Measurements from ENCODE around the gene VMAC. TPM values are rescaled to one million over a fixed set of nuclear protein-coding genes. Genes with fewer than 3 reads are reported as not detected.
A peak's percentile ranks its signal among the peaks of the same experiment; 100 is the strongest.

Gene VMAC
- polyA plus RNA-seq, 4 donors, result 1.1 to 8.8 (median 2.7) TPM

GRCh38 chr19:5943623-5944022 is 39.0 kb downstream of the VMAC start:
- Histone ChIP-seq H3K27ac (ENCODE audit: low read depth in 1 of 3, low read length in 2 of 3) (peak overlapping the region in 2 of 3 donors; percentile 33), H3K27me3 (ENCODE audit: control insufficient read depth in 3 of 3, insufficient read depth in 3 of 3, low read length in 3 of 3) (no peaks in the 10 kb centered on the region), H3K4me3 (ENCODE audit: low read depth in 1 of 3, low read length in 3 of 3) (no peak overlapping the region), H3K4me1 (ENCODE audit: control insufficient read depth in 3 of 3, insufficient read depth in 2 of 3, low read depth in 1 of 3, low read length in 2 of 3) (peaks cover 0 to 12% (median 3%) of the 10 kb centered on the region in 3 donors), H3K9me3 (ENCODE audit: control insufficient read depth in 2 of 2, insufficient read depth in 1 of 2, low read depth in 1 of 2, low read length in 1 of 2) (no peaks in the 10 kb centered on the region), H3K36me3 (ENCODE audit: control insufficient read depth in 3 of 3, insufficient read depth in 2 of 3, low read depth in 1 of 3, low read length in 3 of 3) (peaks cover 0 to 88% (median 12%) of the 10 kb centered on the region in 3 donors)
- no peak for FAIRE-seq
- no peak for DNase-seq
- WGBS, 3 donors, result 65 to 80% (median 75%) methylated on average over 10 of the region's 10 CpGs

GRCh38 chr19:5947435-5947834 is 42.8 kb downstream of the VMAC start:
- H3K4me3 ChIP-seq (ENCODE audit: low read depth in 1 of 3, low read length in 3 of 3), result no peak overlapping the region
- no peak for FAIRE-seq
- H3K27me3 ChIP-seq (ENCODE audit: control insufficient read depth in 3 of 3, insufficient read depth in 3 of 3, low read length in 3 of 3), result no peaks in the 10 kb centered on the region
- no peaks in the 10 kb centered on the region for H3K9me3 ChIP-seq (ENCODE audit: control insufficient read depth in 2 of 2, insufficient read depth in 1 of 2, low read depth in 1 of 2, low read length in 1 of 2)
- peaks cover 0 to 82% (median 0%) of the 10 kb centered on the region in 3 donors for H3K36me3 ChIP-seq (ENCODE audit: control insufficient read depth in 3 of 3, insufficient read depth in 2 of 3, low read depth in 1 of 3, low read length in 3 of 3)
- WGBS, 3 donors, result 65 to 92% (median 86%) methylated on average over 13 of the region's 13 CpGs
- peak overlapping the region in 2 of 3 donors; percentile 32 to 76 for H3K27ac ChIP-seq (ENCODE audit: low read depth in 1 of 3, low read length in 2 of 3)
- no peak for DNase-seq
- peaks cover 0 to 34% (median 21%) of the 10 kb centered on the region in 3 donors for H3K4me1 ChIP-seq (ENCODE audit: control insufficient read depth in 3 of 3, insufficient read depth in 2 of 3, low read depth in 1 of 3, low read length in 2 of 3)

- Histone ChIP-seq H3K4me3 (ENCODE audit: low read depth in 1 of 3, low read length in 3 of 3) (no peak overlapping the region), H3K27me3 (ENCODE audit: control insufficient read depth in 3 of 3, insufficient read depth in 3 of 3, low read length in 3 of 3) (no peaks in the 10 kb centered on the region), H3K36me3 (ENCODE audit: control insufficient read depth in 3 of 3, insufficient read depth in 2 of 3, low read depth in 1 of 3, low read length in 3 of 3) (peaks cover 0 to 71% (median 0%) of the 10 kb centered on the region in 3 donors), H3K4me1 (ENCODE audit: control insufficient read depth in 3 of 3, insufficient read depth in 2 of 3, low read depth in 1 of 3, low read length in 2 of 3) (peaks cover 1 to 43% (median 29%) of the 10 kb centered on the region in 3 donors), H3K27ac (ENCODE audit: low read depth in 1 of 3, low read length in 2 of 3) (peak overlapping the region in 2 of 3 donors; percentile 37 to 71), H3K9me3 (ENCODE audit: control insufficient read depth in 2 of 2, insufficient read depth in 1 of 2, low read depth in 1 of 2, low read length in 1 of 2) (no peaks in the 10 kb centered on the region)
- no peak for DNase-seq
- FAIRE-seq, result no peak
- 56 to 81% (median 59%) methylated on average over 13 of the region's 13 CpGs for WGBS, 3 donors
Measured at GRCh38 chr19:5948752-5949564, 44.3 kb downstream of the VMAC start.

GRCh38 chr19:5949792-5950305 is 45.2 kb downstream of the VMAC start:
- WGBS, 3 donors, result 74 to 86% (median 76%) methylated on average over 13 of the region's 13 CpGs
- H3K4me1 ChIP-seq (ENCODE audit: control insufficient read depth in 3 of 3, insufficient read depth in 2 of 3, low read depth in 1 of 3, low read length in 2 of 3), result peaks cover 2 to 51% (median 37%) of the 10 kb centered on the region in 3 donors
- H3K27ac ChIP-seq (ENCODE audit: low read depth in 1 of 3, low read length in 2 of 3), result peak overlapping the region in 2 of 3 donors; percentile 23 to 71
- H3K4me3 ChIP-seq (ENCODE audit: low read depth in 1 of 3, low read length in 3 of 3), result no peak overlapping the region
- DNase-seq, result no peak
- H3K36me3 ChIP-seq (ENCODE audit: control insufficient read depth in 3 of 3, insufficient read depth in 2 of 3, low read depth in 1 of 3, low read length in 3 of 3), result peaks cover 0 to 66% (median 0%) of the 10 kb centered on the region in 3 donors
- no peaks in the 10 kb centered on the region for H3K9me3 ChIP-seq (ENCODE audit: control insufficient read depth in 2 of 2, insufficient read depth in 1 of 2, low read depth in 1 of 2, low read length in 1 of 2)
- no peaks in the 10 kb centered on the region for H3K27me3 ChIP-seq (ENCODE audit: control insufficient read depth in 3 of 3, insufficient read depth in 3 of 3, low read length in 3 of 3)
- no peak for FAIRE-seq

GRCh38 chr19:5950741-5951140 is 46.1 kb downstream of the VMAC start:
- DNase-seq (no peak), FAIRE-seq (no peak)
- H3K27ac ChIP-seq (ENCODE audit: low read depth in 1 of 3, low read length in 2 of 3), result no peak overlapping the region
- peaks cover 2 to 57% (median 37%) of the 10 kb centered on the region in 3 donors for H3K4me1 ChIP-seq (ENCODE audit: control insufficient read depth in 3 of 3, insufficient read depth in 2 of 3, low read depth in 1 of 3, low read length in 2 of 3)
- 56 to 75% (median 70%) methylated on average over 3 of the region's 3 CpGs for WGBS, 3 donors
- H3K9me3 ChIP-seq (ENCODE audit: control insufficient read depth in 2 of 2, insufficient read depth in 1 of 2, low read depth in 1 of 2, low read length in 1 of 2), result no peaks in the 10 kb centered on the region
- H3K36me3 ChIP-seq (ENCODE audit: control insufficient read depth in 3 of 3, insufficient read depth in 2 of 3, low read depth in 1 of 3, low read length in 3 of 3), result peaks cover 0 to 64% (median 0%) of the 10 kb centered on the region in 3 donors
- H3K4me3 ChIP-seq (ENCODE audit: low read depth in 1 of 3, low read length in 3 of 3), result no peak overlapping the region
- no peaks in the 10 kb centered on the region for H3K27me3 ChIP-seq (ENCODE audit: control insufficient read depth in 3 of 3, insufficient read depth in 3 of 3, low read length in 3 of 3)

GRCh38 chr19:5951338-5951861 is 46.7 kb downstream of the VMAC start:
- FAIRE-seq, result no peak

DNA sequence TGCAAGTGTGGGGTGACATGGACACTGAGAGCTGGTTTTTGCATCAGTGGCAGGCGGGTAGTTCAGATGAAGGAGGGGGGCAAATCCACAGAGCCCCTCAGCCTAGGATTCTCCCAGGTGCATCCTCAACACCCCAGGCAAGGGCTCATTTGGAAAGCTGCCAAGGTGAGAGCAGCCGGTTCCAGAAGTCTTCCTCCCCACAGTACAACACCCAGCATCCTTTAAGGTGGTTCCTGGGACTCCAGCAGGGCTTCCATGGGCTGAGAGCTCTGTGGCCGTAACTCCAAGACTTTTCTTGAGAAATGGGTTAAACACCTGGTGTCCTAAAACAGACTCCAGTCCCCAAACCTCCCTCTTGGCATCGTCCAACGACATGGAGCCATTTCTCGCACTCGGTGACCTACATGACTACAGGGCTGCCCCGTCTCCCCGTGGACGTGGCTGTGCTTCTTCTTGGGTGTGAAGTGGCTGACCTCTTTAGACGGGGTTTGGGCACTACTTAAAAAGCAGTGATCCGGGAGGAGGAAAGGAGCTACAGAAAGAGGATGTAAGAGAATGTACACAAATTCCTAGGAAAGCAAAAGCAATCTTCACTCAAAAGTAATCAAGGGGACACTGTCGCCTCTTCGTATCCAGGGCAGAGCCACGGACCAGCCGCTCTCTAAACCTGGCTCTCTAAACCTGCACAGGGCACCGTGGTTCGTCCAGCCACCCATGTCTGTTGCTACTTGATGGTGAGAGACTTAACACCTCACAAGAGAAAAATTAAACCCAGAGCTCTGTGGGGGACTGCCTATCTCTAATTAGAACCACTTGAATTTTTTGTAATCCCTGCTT is 47.7 kb downstream of the VMAC start:
- no peaks in the 10 kb centered on the region for H3K9me3 ChIP-seq (ENCODE audit: control insufficient read depth in 2 of 2, insufficient read depth in 1 of 2, low read depth in 1 of 2, low read length in 1 of 2)
- peak overlapping the region in 2 of 3 donors; percentile 11 to 25 for H3K27ac ChIP-seq (ENCODE audit: low read depth in 1 of 3, low read length in 2 of 3)
- 71 to 87% (median 83%) methylated on average over 18 of the region's 18 CpGs for WGBS, 3 donors
- DNase-seq (no peak), FAIRE-seq (no peak)
- H3K4me1 ChIP-seq (ENCODE audit: control insufficient read depth in 3 of 3, insufficient read depth in 2 of 3, low read depth in 1 of 3, low read length in 2 of 3), result peaks cover 2 to 60% (median 37%) of the 10 kb centered on the region in 3 donors
- H3K27me3 ChIP-seq (ENCODE audit: control insufficient read depth in 3 of 3, insufficient read depth in 3 of 3, low read length in 3 of 3), result no peaks in the 10 kb centered on the region
- H3K36me3 ChIP-seq (ENCODE audit: control insufficient read depth in 3 of 3, insufficient read depth in 2 of 3, low read depth in 1 of 3, low read length in 3 of 3), result peaks cover 0 to 56% (median 0%) of the 10 kb centered on the region in 3 donors
- no peak overlapping the region for H3K4me3 ChIP-seq (ENCODE audit: low read depth in 1 of 3, low read length in 3 of 3)

More at GRCh38 chr19:5951338-5951861, 46.7 kb downstream of the VMAC start:
- H3K27ac ChIP-seq (ENCODE audit: low read depth in 1 of 3, low read length in 2 of 3), result peak overlapping the region in 1 of 3 donors; percentile 41
- peaks cover 2 to 57% (median 37%) of the 10 kb centered on the region in 3 donors for H3K4me1 ChIP-seq (ENCODE audit: control insufficient read depth in 3 of 3, insufficient read depth in 2 of 3, low read depth in 1 of 3, low read length in 2 of 3)
- DNase-seq, result no peak
- no peaks in the 10 kb centered on the region for H3K27me3 ChIP-seq (ENCODE audit: control insufficient read depth in 3 of 3, insufficient read depth in 3 of 3, low read length in 3 of 3)
- H3K36me3 ChIP-seq (ENCODE audit: control insufficient read depth in 3 of 3, insufficient read depth in 2 of 3, low read depth in 1 of 3, low read length in 3 of 3), result peaks cover 0 to 57% (median 0%) of the 10 kb centered on the region in 3 donors
- 32 to 50% (median 45%) methylated on average over 19 of the region's 19 CpGs for WGBS, 3 donors
- no peaks in the 10 kb centered on the region for H3K9me3 ChIP-seq (ENCODE audit: control insufficient read depth in 2 of 2, insufficient read depth in 1 of 2, low read depth in 1 of 2, low read length in 1 of 2)
- no peak overlapping the region for H3K4me3 ChIP-seq (ENCODE audit: low read depth in 1 of 3, low read length in 3 of 3)

Data from small intestine (tissue), 7 donors.